ENCODE data around the gene PDE2A. TPM values are rescaled to one million over a fixed set of nuclear protein-coding genes. Genes with fewer than 3 reads are reported as not detected.

Gene PDE2A
- total RNA-seq, 1 experiment from 2014 or later = 3.7 TPM

DNA sequence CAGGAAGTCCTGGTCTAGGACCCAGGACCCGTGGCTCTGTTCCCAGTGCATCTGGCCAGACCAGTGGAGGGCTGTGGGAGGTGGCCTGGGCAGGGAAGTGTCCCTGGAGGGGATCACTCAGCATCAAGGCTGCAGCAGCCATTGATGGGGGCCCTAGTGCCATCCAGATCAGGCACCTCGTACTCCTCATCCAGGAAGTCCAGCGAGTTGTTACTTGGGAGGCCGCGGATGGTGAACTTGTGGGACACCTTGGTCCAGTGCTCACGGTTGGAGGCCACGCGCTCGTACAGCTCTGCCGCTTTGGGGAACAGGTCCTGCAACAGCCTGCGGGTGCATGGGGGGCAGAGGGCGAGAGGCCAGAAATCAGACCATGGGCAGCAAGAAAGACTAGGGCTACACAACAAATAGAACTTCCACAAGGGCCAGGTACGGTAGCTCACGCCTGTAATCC lies 96.9 kb downstream of the PDE2A start:
- H3K9me3 Mint-ChIP-seq = no peaks in the 10 kb centered on the region
- ChIA-PET POLR2A (no interaction called here), CTCF (interaction anchor here (0.7 to 5.2 kb wide), 4 partner anchors 13 to 106 kb away, joined by 3 to 33 read pairs (median 16); no protein-coding TSS in a partner anchor)
- no peak overlapping the region for H3K4me3 Mint-ChIP-seq
- H3K4me1 Mint-ChIP-seq = peaks cover 4% of the 10 kb centered on the region; the same call in 1 of the 2 replicates
- ATAC-seq (no peak), DNase-seq (ENCODE audit: low spot score) (peak; percentile 6)
- TF ChIP-seq SMAD3 (CRISPR knock-in tag; IDR thresholded peaks at IDR 0.05; ENCODE audit: borderline replicate concordance) (no peak), ZBTB21 (CRISPR knock-in tag; IDR thresholded peaks at IDR 0.05; ENCODE audit: borderline replicate concordance) (no peak), ETV6 (CRISPR knock-in tag; IDR thresholded peaks at IDR 0.05) (no peak), MYBL2 (CRISPR knock-in tag; IDR thresholded peaks at IDR 0.05) (no peak), RELA (CRISPR knock-in tag; IDR thresholded peaks at IDR 0.05; ENCODE audit: borderline replicate concordance) (no peak), NR2C2 (CRISPR knock-in tag; IDR thresholded peaks at IDR 0.05) (no peak), ZNF423 (CRISPR knock-in tag; IDR thresholded peaks at IDR 0.05) (no peak), NR1H2 (CRISPR knock-in tag; IDR thresholded peaks at IDR 0.05) (no peak)
- TF ChIP-seq, protein P1, sequence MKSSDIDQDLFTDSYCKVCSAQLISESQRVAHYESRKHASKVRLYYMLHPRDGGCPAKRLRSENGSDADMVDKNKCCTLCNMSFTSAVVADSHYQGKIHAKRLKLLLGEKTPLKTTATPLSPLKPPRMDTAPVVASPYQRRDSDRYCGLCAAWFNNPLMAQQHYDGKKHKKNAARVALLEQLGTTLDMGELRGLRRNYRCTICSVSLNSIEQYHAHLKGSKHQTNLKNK (CRISPR knock-in tag; IDR thresholded peaks at IDR 0.05) = no peak
- TF ChIP-seq, protein P2, sequence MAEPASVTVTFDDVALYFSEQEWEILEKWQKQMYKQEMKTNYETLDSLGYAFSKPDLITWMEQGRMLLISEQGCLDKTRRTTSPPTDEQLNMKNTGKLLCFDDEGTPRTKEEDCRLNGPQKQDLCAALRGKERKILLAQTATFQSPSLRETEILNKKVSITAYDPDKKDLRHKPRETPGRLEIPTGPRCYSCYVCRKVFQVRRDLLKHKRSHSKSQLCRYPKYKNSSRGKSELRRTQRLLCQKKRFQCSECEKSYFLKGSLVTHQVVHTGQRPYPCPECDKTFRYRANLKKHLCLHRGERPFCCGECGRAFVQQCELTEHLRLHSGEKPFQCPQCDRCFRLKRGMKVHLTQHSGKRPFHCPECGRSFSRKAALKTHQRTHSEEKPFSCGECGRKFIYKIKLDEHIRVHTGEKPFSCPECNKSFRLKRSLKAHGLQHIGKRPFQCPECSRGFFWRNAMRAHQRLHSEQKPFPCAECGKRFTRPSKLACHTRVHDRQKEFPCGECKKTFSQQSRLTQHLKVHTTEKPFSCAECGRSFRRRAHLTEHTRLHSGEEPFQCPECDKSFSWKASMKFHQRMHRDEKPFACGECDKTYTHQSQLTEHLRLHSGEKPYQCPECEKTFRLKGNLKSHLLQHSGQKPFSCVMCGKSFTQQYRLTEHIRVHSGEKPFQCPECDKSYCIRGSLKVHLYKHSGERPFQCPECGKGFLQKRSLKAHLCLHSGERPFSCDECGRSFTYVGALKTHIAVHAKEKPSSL (CRISPR knock-in tag; conservative IDR thresholded peaks at IDR 0.05) = no peak
- TF ChIP-seq, protein P3, sequence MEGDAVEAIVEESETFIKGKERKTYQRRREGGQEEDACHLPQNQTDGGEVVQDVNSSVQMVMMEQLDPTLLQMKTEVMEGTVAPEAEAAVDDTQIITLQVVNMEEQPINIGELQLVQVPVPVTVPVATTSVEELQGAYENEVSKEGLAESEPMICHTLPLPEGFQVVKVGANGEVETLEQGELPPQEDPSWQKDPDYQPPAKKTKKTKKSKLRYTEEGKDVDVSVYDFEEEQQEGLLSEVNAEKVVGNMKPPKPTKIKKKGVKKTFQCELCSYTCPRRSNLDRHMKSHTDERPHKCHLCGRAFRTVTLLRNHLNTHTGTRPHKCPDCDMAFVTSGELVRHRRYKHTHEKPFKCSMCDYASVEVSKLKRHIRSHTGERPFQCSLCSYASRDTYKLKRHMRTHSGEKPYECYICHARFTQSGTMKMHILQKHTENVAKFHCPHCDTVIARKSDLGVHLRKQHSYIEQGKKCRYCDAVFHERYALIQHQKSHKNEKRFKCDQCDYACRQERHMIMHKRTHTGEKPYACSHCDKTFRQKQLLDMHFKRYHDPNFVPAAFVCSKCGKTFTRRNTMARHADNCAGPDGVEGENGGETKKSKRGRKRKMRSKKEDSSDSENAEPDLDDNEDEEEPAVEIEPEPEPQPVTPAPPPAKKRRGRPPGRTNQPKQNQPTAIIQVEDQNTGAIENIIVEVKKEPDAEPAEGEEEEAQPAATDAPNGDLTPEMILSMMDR (IDR thresholded peaks at IDR 0.05) = no peak
- TF ChIP-seq, protein P4, sequence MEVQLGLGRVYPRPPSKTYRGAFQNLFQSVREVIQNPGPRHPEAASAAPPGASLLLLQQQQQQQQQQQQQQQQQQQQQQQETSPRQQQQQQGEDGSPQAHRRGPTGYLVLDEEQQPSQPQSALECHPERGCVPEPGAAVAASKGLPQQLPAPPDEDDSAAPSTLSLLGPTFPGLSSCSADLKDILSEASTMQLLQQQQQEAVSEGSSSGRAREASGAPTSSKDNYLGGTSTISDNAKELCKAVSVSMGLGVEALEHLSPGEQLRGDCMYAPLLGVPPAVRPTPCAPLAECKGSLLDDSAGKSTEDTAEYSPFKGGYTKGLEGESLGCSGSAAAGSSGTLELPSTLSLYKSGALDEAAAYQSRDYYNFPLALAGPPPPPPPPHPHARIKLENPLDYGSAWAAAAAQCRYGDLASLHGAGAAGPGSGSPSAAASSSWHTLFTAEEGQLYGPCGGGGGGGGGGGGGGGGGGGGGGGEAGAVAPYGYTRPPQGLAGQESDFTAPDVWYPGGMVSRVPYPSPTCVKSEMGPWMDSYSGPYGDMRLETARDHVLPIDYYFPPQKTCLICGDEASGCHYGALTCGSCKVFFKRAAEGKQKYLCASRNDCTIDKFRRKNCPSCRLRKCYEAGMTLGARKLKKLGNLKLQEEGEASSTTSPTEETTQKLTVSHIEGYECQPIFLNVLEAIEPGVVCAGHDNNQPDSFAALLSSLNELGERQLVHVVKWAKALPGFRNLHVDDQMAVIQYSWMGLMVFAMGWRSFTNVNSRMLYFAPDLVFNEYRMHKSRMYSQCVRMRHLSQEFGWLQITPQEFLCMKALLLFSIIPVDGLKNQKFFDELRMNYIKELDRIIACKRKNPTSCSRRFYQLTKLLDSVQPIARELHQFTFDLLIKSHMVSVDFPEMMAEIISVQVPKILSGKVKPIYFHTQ (CRISPR knock-in tag; IDR thresholded peaks at IDR 0.05) = no peak
- TF ChIP-seq, protein P5, sequence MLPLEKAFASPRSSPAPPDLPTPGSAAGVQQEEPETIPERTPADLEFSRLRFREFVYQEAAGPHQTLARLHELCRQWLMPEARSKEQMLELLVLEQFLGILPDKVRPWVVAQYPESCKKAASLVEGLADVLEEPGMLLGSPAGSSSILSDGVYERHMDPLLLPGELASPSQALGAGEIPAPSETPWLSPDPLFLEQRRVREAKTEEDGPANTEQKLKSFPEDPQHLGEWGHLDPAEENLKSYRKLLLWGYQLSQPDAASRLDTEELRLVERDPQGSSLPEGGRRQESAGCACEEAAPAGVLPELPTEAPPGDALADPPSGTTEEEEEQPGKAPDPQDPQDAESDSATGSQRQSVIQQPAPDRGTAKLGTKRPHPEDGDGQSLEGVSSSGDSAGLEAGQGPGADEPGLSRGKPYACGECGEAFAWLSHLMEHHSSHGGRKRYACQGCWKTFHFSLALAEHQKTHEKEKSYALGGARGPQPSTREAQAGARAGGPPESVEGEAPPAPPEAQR (CRISPR knock-in tag; IDR thresholded peaks at IDR 0.05) = no peak
- TF ChIP-seq, protein P6, sequence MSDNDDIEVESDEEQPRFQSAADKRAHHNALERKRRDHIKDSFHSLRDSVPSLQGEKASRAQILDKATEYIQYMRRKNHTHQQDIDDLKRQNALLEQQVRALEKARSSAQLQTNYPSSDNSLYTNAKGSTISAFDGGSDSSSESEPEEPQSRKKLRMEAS (CRISPR knock-in tag; IDR thresholded peaks at IDR 0.05) = no peak
- H3K27me3 Mint-ChIP-seq (ENCODE audit: low read depth) = peaks cover 10% of the 10 kb centered on the region; the same call in 1 of the 2 replicates
- no peaks in the 10 kb centered on the region for H3K36me3 Mint-ChIP-seq
- H3K27ac Mint-ChIP-seq = no peak overlapping the region

DNA sequence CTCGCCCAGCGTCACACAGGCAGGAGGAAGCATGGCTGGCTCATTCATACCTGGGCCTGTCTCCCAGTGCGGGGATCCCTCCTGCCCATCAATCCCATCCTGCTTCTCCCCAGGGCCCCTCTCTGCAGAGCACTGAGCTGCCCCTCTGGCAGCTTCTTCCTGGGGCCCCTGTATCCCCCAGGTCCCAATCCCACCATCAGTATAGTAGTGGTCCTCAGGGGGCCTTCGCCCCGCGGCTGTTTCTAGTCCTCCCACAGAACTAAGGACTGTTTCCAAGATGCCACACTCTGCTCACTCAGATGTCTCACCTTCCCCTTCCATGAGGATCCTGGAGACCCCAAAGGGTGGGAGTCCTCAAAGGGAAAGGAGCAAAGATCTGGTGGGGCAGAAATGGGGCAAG lies 97.6 kb downstream of the PDE2A start:
- DNase-seq (ENCODE audit: low spot score) = no peak
- no peaks in the 10 kb centered on the region for H3K9me3 Mint-ChIP-seq
- POLR2A ChIA-PET = no interaction called here
- TF ChIP-seq CBFB (CRISPR knock-in tag; IDR thresholded peaks at IDR 0.05; ENCODE audit: low read depth) (no peak), JUN (CRISPR knock-in tag; IDR thresholded peaks at IDR 0.05) (no peak), NFE2L1 (CRISPR knock-in tag; IDR thresholded peaks at IDR 0.05) (no peak), ZNF219 (CRISPR knock-in tag; IDR thresholded peaks at IDR 0.05; ENCODE audit: borderline replicate concordance) (no peak), FOXP1 (CRISPR knock-in tag; IDR thresholded peaks at IDR 0.05; ENCODE audit: borderline replicate concordance) (no peak), CREB1 (CRISPR knock-in tag; IDR thresholded peaks at IDR 0.05) (no peak), JAZF1 (CRISPR knock-in tag; IDR thresholded peaks at IDR 0.05) (no peak)
- TF ChIP-seq, protein P7, sequence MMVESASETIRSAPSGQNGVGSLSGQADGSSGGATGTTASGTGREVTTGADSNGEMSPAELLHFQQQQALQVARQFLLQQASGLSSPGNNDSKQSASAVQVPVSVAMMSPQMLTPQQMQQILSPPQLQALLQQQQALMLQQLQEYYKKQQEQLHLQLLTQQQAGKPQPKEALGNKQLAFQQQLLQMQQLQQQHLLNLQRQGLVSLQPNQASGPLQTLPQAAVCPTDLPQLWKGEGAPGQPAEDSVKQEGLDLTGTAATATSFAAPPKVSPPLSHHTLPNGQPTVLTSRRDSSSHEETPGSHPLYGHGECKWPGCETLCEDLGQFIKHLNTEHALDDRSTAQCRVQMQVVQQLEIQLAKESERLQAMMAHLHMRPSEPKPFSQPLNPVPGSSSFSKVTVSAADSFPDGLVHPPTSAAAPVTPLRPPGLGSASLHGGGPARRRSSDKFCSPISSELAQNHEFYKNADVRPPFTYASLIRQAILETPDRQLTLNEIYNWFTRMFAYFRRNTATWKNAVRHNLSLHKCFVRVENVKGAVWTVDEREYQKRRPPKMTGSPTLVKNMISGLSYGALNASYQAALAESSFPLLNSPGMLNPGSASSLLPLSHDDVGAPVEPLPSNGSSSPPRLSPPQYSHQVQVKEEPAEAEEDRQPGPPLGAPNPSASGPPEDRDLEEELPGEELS (CRISPR knock-in tag; IDR thresholded peaks at IDR 0.05) = no peak
- TF ChIP-seq, protein P1 (CRISPR knock-in tag; IDR thresholded peaks at IDR 0.05) = no peak

More for the DNA sequence above, 97.6 kb downstream of the PDE2A start:
- H3K4me3 Mint-ChIP-seq = no peak overlapping the region
- no peaks in the 10 kb centered on the region for H3K36me3 Mint-ChIP-seq
- H3K27ac Mint-ChIP-seq = no peak overlapping the region
- no peak for ATAC-seq
- CTCF ChIA-PET = interaction anchor here (0.7 to 4.3 kb wide), 5 partner anchors 8 to 122 kb away, joined by 3 to 28 read pairs (median 3); no protein-coding TSS in a partner anchor
- peaks cover 4% of the 10 kb centered on the region; the same call in 1 of the 2 replicates for H3K4me1 Mint-ChIP-seq
- H3K27me3 Mint-ChIP-seq (ENCODE audit: low read depth) = peaks cover 5% of the 10 kb centered on the region; the same call in 1 of the 2 replicates

Measured in WTC11 (cell line).